ENCODE data around the gene PAX7.

Gene PAX7

DNA sequence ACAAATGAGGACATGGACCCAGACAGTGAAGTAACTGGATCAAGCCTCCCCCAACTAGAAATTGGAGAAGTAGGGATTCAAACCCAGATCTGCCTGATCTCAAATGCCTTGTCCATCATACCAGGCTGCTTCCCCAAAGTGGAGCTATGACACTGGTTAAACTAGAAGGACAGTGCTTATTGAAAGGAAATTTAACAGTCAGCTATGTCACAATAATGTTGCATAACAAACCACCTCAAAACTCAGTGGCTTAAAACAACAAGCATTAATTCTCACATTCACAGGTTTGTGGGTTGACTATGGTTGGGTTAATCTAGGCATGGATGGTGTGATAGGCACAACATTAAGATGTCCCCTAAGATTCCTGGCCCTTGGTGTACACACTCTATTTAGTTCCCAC, 121.8 kb downstream of the PAX7 start:
- ATAC-seq, result no peak
- TF ChIP-seq, protein P1, sequence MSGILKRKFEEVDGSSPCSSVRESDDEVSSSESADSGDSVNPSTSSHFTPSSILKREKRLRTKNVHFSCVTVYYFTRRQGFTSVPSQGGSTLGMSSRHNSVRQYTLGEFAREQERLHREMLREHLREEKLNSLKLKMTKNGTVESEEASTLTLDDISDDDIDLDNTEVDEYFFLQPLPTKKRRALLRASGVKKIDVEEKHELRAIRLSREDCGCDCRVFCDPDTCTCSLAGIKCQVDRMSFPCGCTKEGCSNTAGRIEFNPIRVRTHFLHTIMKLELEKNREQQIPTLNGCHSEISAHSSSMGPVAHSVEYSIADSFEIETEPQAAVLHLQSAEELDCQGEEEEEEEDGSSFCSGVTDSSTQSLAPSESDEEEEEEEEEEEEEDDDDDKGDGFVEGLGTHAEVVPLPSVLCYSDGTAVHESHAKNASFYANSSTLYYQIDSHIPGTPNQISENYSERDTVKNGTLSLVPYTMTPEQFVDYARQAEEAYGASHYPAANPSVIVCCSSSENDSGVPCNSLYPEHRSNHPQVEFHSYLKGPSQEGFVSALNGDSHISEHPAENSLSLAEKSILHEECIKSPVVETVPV (CRISPR knock-in tag; IDR thresholded peaks at IDR 0.05), result no peak
- no peak for TF ChIP-seq ZFP3 (CRISPR knock-in tag; IDR thresholded peaks at IDR 0.05)
- no peak for TF ChIP-seq ISL1 (CRISPR knock-in tag; IDR thresholded peaks at IDR 0.05)
- no peak for TF ChIP-seq ZNF8 (CRISPR knock-in tag; IDR thresholded peaks at IDR 0.05)
- no peak for TF ChIP-seq ZFP30 (CRISPR knock-in tag; IDR thresholded peaks at IDR 0.05)
- TF ChIP-seq CSDC2 (CRISPR knock-in tag; IDR thresholded peaks at IDR 0.05), result no peak
- TF ChIP-seq GLIS3 (CRISPR knock-in tag; IDR thresholded peaks at IDR 0.05), result no peak
- no peak for TF ChIP-seq TCF4 (CRISPR knock-in tag; IDR thresholded peaks at IDR 0.05; ENCODE audit: borderline replicate concordance)
- no peak for TF ChIP-seq OSR1 (CRISPR knock-in tag; IDR thresholded peaks at IDR 0.05)
- TF ChIP-seq, protein P2, sequence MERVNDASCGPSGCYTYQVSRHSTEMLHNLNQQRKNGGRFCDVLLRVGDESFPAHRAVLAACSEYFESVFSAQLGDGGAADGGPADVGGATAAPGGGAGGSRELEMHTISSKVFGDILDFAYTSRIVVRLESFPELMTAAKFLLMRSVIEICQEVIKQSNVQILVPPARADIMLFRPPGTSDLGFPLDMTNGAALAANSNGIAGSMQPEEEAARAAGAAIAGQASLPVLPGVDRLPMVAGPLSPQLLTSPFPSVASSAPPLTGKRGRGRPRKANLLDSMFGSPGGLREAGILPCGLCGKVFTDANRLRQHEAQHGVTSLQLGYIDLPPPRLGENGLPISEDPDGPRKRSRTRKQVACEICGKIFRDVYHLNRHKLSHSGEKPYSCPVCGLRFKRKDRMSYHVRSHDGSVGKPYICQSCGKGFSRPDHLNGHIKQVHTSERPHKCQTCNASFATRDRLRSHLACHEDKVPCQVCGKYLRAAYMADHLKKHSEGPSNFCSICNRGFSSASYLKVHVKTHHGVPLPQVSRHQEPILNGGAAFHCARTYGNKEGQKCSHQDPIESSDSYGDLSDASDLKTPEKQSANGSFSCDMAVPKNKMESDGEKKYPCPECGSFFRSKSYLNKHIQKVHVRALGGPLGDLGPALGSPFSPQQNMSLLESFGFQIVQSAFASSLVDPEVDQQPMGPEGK (CRISPR knock-in tag; IDR thresholded peaks at IDR 0.05; ENCODE audit: borderline replicate concordance), result no peak
- no peak for TF ChIP-seq RARB (CRISPR knock-in tag; IDR thresholded peaks at IDR 0.05)
- TF ChIP-seq, protein P3, sequence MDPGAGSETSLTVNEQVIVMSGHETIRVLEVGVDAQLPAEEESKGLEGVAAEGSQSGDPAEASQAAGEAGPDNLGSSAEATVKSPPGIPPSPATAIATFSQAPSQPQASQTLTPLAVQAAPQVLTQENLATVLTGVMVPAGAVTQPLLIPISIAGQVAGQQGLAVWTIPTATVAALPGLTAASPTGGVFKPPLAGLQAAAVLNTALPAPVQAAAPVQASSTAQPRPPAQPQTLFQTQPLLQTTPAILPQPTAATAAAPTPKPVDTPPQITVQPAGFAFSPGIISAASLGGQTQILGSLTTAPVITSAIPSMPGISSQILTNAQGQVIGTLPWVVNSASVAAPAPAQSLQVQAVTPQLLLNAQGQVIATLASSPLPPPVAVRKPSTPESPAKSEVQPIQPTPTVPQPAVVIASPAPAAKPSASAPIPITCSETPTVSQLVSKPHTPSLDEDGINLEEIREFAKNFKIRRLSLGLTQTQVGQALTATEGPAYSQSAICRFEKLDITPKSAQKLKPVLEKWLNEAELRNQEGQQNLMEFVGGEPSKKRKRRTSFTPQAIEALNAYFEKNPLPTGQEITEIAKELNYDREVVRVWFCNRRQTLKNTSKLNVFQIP (CRISPR knock-in tag; IDR thresholded peaks at IDR 0.05; ENCODE audit: borderline replicate concordance, low read depth), result no peak
- TF ChIP-seq TOX (CRISPR knock-in tag; IDR thresholded peaks at IDR 0.05; ENCODE audit: borderline replicate concordance), result no peak
- TF ChIP-seq SNAI2 (CRISPR knock-in tag; IDR thresholded peaks at IDR 0.05), result no peak
- TF ChIP-seq ESRRG (CRISPR knock-in tag; IDR thresholded peaks at IDR 0.05), result no peak
- TF ChIP-seq ZNF565 (CRISPR knock-in tag; conservative IDR thresholded peaks at IDR 0.05; ENCODE audit: low read depth), result no peak

DNA sequence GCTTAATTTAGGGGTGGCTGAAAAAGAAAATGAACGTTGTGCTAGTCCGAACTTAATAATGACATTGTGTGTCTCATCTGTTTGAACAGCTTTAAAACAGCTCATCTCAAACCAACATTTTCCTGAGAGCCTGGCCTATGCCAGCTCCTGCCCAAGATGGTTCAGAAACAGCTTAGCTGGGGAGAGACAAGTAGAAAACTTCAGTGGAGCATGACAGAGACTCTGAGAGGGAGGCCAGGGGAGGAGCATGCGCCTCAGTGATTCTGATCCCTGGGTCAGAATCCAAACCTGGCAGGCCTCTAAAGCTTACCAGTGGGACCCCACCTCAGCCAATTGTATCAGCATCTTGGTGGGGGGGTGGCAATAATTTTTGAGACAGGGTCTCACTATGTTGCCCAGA, 129.5 kb downstream of the PAX7 start:
- TF ChIP-seq BACH2 (CRISPR knock-in tag; IDR thresholded peaks at IDR 0.05; ENCODE audit: borderline replicate concordance) (no peak), SNAI2 (CRISPR knock-in tag; IDR thresholded peaks at IDR 0.05) (no peak)
- TF ChIP-seq, protein P3 (CRISPR knock-in tag; IDR thresholded peaks at IDR 0.05; ENCODE audit: borderline replicate concordance, low read depth), result no peak
- ATAC-seq, result no peak

DNA sequence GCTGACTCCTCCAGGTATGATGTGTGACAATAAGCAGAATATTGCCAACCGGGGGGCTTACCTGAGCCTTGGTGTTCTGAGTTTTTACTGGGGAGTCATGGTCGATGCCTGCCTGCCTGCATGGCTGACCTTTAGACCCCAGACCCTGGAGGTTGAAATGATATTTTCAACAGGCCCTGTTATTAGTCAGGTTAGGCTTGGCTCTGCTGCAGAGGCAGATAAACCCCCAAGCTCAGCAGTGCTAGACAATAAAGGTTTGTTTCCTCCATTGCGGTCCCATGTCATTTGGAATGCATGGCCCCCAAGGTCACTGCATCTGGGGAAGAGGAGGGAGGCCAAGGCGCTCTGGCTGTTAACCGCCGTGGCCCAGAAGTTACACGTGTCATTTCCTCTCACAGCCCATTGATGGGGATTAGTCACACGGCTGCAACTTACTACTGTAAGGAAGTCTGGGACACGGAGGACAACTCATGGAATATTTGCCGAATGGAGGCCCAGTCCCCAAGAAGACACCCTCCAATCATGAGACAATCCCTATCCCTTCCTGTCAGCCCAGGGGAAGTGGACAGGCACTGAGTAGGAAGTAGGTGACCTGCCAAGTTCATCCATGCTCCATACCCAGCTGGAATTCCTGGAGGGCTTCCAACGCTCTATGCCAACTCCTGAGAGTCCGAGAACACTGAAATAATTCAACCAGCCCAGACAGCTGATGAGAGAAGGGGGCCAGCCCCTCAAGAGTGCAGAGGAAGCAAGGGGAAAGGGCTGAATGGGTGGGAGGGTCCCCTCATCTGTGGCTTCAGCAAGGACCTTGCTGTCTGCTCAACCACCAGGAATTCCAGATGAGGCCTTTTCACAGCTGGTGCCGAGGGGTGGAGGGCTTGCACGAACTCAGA, 131.5 kb downstream of the PAX7 start:
- no peak for TF ChIP-seq RARB (CRISPR knock-in tag; IDR thresholded peaks at IDR 0.05)
- no peak for TF ChIP-seq ZNF565 (CRISPR knock-in tag; conservative IDR thresholded peaks at IDR 0.05; ENCODE audit: low read depth)
- TF ChIP-seq, protein P4, sequence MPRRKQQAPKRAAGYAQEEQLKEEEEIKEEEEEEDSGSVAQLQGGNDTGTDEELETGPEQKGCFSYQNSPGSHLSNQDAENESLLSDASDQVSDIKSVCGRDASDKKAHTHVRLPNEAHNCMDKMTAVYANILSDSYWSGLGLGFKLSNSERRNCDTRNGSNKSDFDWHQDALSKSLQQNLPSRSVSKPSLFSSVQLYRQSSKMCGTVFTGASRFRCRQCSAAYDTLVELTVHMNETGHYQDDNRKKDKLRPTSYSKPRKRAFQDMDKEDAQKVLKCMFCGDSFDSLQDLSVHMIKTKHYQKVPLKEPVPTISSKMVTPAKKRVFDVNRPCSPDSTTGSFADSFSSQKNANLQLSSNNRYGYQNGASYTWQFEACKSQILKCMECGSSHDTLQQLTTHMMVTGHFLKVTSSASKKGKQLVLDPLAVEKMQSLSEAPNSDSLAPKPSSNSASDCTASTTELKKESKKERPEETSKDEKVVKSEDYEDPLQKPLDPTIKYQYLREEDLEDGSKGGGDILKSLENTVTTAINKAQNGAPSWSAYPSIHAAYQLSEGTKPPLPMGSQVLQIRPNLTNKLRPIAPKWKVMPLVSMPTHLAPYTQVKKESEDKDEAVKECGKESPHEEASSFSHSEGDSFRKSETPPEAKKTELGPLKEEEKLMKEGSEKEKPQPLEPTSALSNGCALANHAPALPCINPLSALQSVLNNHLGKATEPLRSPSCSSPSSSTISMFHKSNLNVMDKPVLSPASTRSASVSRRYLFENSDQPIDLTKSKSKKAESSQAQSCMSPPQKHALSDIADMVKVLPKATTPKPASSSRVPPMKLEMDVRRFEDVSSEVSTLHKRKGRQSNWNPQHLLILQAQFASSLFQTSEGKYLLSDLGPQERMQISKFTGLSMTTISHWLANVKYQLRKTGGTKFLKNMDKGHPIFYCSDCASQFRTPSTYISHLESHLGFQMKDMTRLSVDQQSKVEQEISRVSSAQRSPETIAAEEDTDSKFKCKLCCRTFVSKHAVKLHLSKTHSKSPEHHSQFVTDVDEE (CRISPR knock-in tag; IDR thresholded peaks at IDR 0.05), result no peak
- TF ChIP-seq TCF4 (CRISPR knock-in tag; IDR thresholded peaks at IDR 0.05; ENCODE audit: borderline replicate concordance), result no peak
- no peak for TF ChIP-seq ZNF70 (CRISPR knock-in tag; IDR thresholded peaks at IDR 0.05)
- TF ChIP-seq ZNF8 (CRISPR knock-in tag; IDR thresholded peaks at IDR 0.05), result no peak
- no peak for TF ChIP-seq TOX (CRISPR knock-in tag; IDR thresholded peaks at IDR 0.05; ENCODE audit: borderline replicate concordance)
- no peak for TF ChIP-seq SNAI2 (CRISPR knock-in tag; IDR thresholded peaks at IDR 0.05)
- TF ChIP-seq ARNTL (CRISPR knock-in tag; IDR thresholded peaks at IDR 0.05; ENCODE audit: borderline replicate concordance, low read depth), result no peak
- no peak for TF ChIP-seq GLIS3 (CRISPR knock-in tag; IDR thresholded peaks at IDR 0.05)
- no peak for TF ChIP-seq ZFP30 (CRISPR knock-in tag; IDR thresholded peaks at IDR 0.05)
- no peak for TF ChIP-seq BACH2 (CRISPR knock-in tag; IDR thresholded peaks at IDR 0.05; ENCODE audit: borderline replicate concordance)
- no peak for TF ChIP-seq OSR1 (CRISPR knock-in tag; IDR thresholded peaks at IDR 0.05)
- TF ChIP-seq, protein P1 (CRISPR knock-in tag; IDR thresholded peaks at IDR 0.05), result no peak
- TF ChIP-seq ESRRG (CRISPR knock-in tag; IDR thresholded peaks at IDR 0.05), result no peak
- TF ChIP-seq, protein P2 (CRISPR knock-in tag; IDR thresholded peaks at IDR 0.05; ENCODE audit: borderline replicate concordance), result no peak
- TF ChIP-seq PPARA (CRISPR knock-in tag; IDR thresholded peaks at IDR 0.05; ENCODE audit: borderline replicate concordance), result no peak
- no peak for TF ChIP-seq CSDC2 (CRISPR knock-in tag; IDR thresholded peaks at IDR 0.05)
- no peak for TF ChIP-seq ISL1 (CRISPR knock-in tag; IDR thresholded peaks at IDR 0.05)

More for the DNA sequence above, 131.5 kb downstream of the PAX7 start:
- no peak for ATAC-seq
